Spinal cord (tissue), 10 donors: ENCODE results near the gene IL12A. TPM values are rescaled to one million over a fixed set of nuclear protein-coding genes. Genes with fewer than 3 reads are reported as not detected.

Source experiments
- DNase-seq, 6 donors: peaks; one replicate each; pipeline versions ENCODE4 v3.0.0 to v3.0.0-alpha.2; 2013 to 2015; ENCODE audit warnings: low spot score in 6 of 6, low read depth in 4 of 6
- H3K27ac ChIP-seq: one replicate; pipeline ENCODE4 v1.5.1; 2013; ENCODE audit warnings: low read depth, low read length, control low read depth
- H3K27me3 ChIP-seq: one replicate; pipeline ENCODE4 v1.6.1; 2013; ENCODE audit warnings: low read length; ENCODE audit not compliant: control insufficient read depth, insufficient read depth
- H3K36me3 ChIP-seq: one replicate; pipeline ENCODE4 v1.6.1; 2013; ENCODE audit warnings: low read length; ENCODE audit not compliant: control insufficient read depth, insufficient read depth
- H3K4me1 ChIP-seq: one replicate; pipeline ENCODE4 v1.6.1; 2013; ENCODE audit warnings: low read length; ENCODE audit not compliant: control insufficient read depth, insufficient read depth
- H3K4me3 ChIP-seq: one replicate; pipeline ENCODE4 v1.5.1; 2013; ENCODE audit warnings: low read depth, low read length, control low read depth
- H3K9me3 ChIP-seq: one replicate; pipeline ENCODE4 v1.6.1; 2013; ENCODE audit warnings: low read length; ENCODE audit not compliant: control insufficient read depth, insufficient read depth
- WGBS: methylation state at CpG from one replicate; pipeline ENCODE4 v1.1.5; 2013; ENCODE audit warnings: missing lambda C conversion rate; ENCODE audit not compliant: insufficient coverage; 5-methylcytosine and 5-hydroxymethylcytosine counted together
- polyA plus RNA-seq, 2 donors: library from polyadenylated mRNA; unstranded; fragments of 120-200 nt; gene quantifications; one replicate each; pipeline ENCODE4 v1.2.1, GENCODE V29; 2013; ENCODE audit not compliant: insufficient read length in 2 of 2
- total RNA-seq, 2 donors: library from RNA; depleted of rRNA in 1 of 2; stranded (reverse); fragments of 120-200 nt in 1 of 2; fragments of >200 nt in 1 of 2; gene quantifications; one replicate each; pipeline versions ENCODE4 v1.2.3 to v1.2.4, GENCODE V29; 2013 to 2014
- donor health status: healthy.

Gene IL12A
- total and polyA plus RNA-seq, 4 donors = 2.3 to 7.5 (median 2.5) TPM

GRCh38 chr3:160001850-160002623 lies 13.4 kb downstream of the IL12A start:
- 43% methylated on average over 6 of the region's 7 CpGs for whole genome bisulfite sequencing
- peak overlapping the region; percentile 1 for H3K27ac ChIP-seq
- peak in 1 of 6 donors; percentile 18 for DNase-seq

DNA sequence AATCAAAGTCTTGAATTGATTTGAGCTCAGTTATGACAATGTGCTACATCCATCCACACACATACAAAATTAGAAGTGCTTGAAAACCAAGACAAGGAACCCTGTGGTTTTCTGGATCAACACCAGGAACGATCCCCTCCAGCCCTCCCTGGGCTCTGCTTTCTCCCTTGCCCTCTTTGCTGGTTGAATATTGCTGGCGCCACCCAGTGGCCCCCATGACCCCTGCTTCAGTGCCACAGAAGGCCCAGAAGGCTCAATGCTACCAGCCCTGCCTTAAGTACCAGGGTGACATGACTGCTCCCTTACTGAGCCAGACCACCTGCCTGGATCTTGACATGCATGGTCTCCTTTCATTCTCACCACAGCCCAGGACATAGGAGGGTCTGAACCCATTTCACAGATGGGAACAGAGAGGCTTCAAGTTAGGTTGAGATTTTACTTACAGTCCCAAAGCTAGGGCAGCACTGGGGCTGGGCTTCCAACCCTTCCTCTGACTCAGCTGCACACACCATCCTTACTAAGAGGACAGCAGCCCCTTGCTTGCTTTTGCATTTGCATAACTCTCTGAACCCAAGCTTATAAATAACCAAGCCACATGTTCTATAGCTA lies 15.0 kb downstream of the IL12A start:
- Histone ChIP-seq H3K36me3 (no peaks in the 10 kb centered on the region), H3K27me3 (no peaks in the 10 kb centered on the region), H3K4me3 (no peak overlapping the region), H3K9me3 (no peaks in the 10 kb centered on the region), H3K27ac (no peak overlapping the region), H3K4me1 (peaks cover 10% of the 10 kb centered on the region)
- DNase-seq = peak in 2 of 6 donors; percentile 44 to 63
- WGBS = 11% methylated on average over 2 of the region's 2 CpGs

More at GRCh38 chr3:160001850-160002623, 13.4 kb downstream of the IL12A start:
- Histone ChIP-seq H3K9me3 (no peaks in the 10 kb centered on the region), H3K27me3 (no peaks in the 10 kb centered on the region), H3K4me1 (peaks cover 10% of the 10 kb centered on the region), H3K4me3 (no peak overlapping the region), H3K36me3 (no peaks in the 10 kb centered on the region)

DNA sequence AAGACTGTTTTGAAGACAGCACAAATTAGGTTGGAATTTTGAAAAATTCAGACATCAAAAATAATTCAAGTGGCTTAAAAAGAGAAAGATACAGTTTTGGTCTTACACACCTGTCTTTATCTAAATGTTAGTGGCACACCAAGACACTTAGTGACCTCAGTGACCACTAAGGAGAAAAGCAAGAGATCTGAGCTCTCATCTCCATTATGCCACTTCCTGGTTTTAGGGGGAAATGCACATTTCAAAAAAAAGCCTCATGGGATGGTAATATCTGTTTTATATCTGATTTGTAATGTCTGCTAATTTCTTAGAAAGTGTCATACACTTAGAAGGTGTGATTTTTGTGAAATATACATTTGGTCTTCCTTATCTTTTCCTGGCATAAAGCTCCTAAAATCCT lies 16.4 kb downstream of the IL12A start:
- Histone ChIP-seq H3K27ac (no peak overlapping the region), H3K27me3 (no peaks in the 10 kb centered on the region), H3K4me1 (peaks cover 10% of the 10 kb centered on the region), H3K36me3 (no peaks in the 10 kb centered on the region), H3K9me3 (no peaks in the 10 kb centered on the region), H3K4me3 (no peak overlapping the region)
- DNase-seq = no peak

- WGBS = 22% methylated on average over 3 of the region's 3 CpGs
- no peak overlapping the region for H3K4me3 ChIP-seq
- H3K4me1 ChIP-seq = peaks cover 10% of the 10 kb centered on the region
- no peaks in the 10 kb centered on the region for H3K9me3 ChIP-seq
- no peak overlapping the region for H3K27ac ChIP-seq
- DNase-seq = peak in 5 of 6 donors; percentile 55 to 91 (median 56)
- no peaks in the 10 kb centered on the region for H3K36me3 ChIP-seq
- H3K27me3 ChIP-seq = no peaks in the 10 kb centered on the region
These were observed 17.9 kb downstream of the IL12A start for GRCh38 chr3:160006282-160007163.

DNA sequence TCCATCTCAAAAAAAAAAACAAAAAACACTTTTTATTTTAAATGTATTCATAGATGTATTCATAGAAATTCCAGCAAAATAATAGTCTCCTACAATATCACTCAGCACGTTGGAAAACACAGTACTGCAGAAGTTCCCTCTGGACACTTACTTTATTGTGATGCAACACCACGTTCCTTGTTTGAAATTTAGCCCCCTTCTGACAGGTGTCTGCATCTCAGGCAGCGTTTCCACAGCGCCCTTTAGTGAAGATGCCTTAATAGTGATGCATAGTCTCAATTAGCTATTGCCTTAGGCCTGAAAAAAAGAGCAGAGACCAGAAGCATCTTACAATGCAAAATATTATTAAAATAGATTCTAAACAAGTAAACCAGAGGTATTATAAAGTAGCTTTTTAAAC lies 20.3 kb downstream of the IL12A start:
- peak in 1 of 6 donors; percentile 20 for DNase-seq
- Histone ChIP-seq H3K4me3 (no peak overlapping the region), H3K27me3 (no peaks in the 10 kb centered on the region), H3K9me3 (no peaks in the 10 kb centered on the region), H3K4me1 (no peaks in the 10 kb centered on the region), H3K36me3 (no peaks in the 10 kb centered on the region), H3K27ac (no peak overlapping the region)
- 0% methylated on average over 1 of the region's 4 CpGs for WGBS

DNA sequence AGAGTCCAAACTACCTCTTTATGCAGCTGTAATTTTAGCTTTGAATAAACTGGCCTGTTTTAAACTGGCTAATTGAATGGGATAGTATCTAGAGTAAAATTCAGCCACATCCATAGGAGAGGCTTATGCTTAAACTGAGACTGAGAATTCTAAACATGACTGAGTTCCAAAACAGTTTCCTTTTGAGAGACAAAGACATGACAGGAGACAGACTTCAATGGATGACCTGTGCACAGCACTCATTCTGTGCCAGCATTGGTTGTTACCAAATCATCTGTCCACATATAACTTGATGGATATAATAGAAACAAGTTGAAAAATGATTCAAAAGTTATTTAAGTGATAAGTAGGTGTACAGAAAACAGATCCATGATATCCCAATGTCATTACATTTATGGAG lies 20.9 kb downstream of the IL12A start:
- no peak for DNase-seq
- Histone ChIP-seq H3K4me3 (no peak overlapping the region), H3K9me3 (no peaks in the 10 kb centered on the region), H3K36me3 (no peaks in the 10 kb centered on the region), H3K4me1 (no peaks in the 10 kb centered on the region), H3K27ac (no peak overlapping the region), H3K27me3 (no peaks in the 10 kb centered on the region)

- no peak for DNase-seq
- Histone ChIP-seq H3K9me3 (no peaks in the 10 kb centered on the region), H3K27ac (no peak overlapping the region), H3K4me3 (no peak overlapping the region), H3K27me3 (no peaks in the 10 kb centered on the region), H3K36me3 (no peaks in the 10 kb centered on the region), H3K4me1 (no peaks in the 10 kb centered on the region)
- WGBS = no CpG with 5 or more reads among the region's 4 CpGs
These were observed 21.9 kb downstream of the IL12A start for GRCh38 chr3:160010578-160010977.

GRCh38 chr3:160012108-160012507 lies 23.5 kb downstream of the IL12A start:
- no peaks in the 10 kb centered on the region for H3K27me3 ChIP-seq
- WGBS = 86% methylated on average over 1 of the region's 2 CpGs

DNA sequence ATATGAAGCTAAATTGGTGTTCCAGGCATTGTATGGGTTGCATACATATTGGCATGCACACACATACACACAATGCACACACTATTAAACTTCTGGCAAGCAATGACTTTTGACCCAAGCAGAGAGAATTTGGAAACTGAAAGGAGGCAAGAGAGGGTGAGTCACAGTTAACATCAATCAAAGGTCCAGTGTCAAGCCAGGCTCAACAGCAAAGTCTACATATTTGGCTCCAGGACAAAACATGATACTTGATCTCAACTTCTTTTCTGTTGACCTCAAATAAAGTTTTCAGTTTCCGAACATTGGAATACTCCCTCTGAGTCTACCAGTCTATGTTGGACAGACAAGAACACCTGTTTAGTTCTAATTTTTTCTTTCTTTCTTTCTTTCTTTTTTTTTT lies 28.3 kb downstream of the IL12A start:
- 100% methylated on average over 1 of the region's 1 CpG for WGBS
- no peaks in the 10 kb centered on the region for H3K36me3 ChIP-seq
- H3K4me3 ChIP-seq = no peak overlapping the region
- no peaks in the 10 kb centered on the region for H3K9me3 ChIP-seq
- H3K27me3 ChIP-seq = no peaks in the 10 kb centered on the region
- H3K4me1 ChIP-seq = no peaks in the 10 kb centered on the region
- DNase-seq = no peak
- no peak overlapping the region for H3K27ac ChIP-seq

More at GRCh38 chr3:160012108-160012507, 23.5 kb downstream of the IL12A start:
- Histone ChIP-seq H3K9me3 (no peaks in the 10 kb centered on the region), H3K4me1 (no peaks in the 10 kb centered on the region), H3K36me3 (no peaks in the 10 kb centered on the region), H3K27ac (no peak overlapping the region), H3K4me3 (no peak overlapping the region)
- DNase-seq = no peak
